ENCODE measurements around the gene NTMT1. TPM values are rescaled to one million over a fixed set of nuclear protein-coding genes. Genes with fewer than 3 reads are reported as not detected.

Gene NTMT1, protein sequence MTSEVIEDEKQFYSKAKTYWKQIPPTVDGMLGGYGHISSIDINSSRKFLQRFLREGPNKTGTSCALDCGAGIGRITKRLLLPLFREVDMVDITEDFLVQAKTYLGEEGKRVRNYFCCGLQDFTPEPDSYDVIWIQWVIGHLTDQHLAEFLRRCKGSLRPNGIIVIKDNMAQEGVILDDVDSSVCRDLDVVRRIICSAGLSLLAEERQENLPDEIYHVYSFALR
- total RNA-seq (2022; extraction: Qiagen RNA extraction): 81.2 to 104 TPM (median 87.7 TPM) in 5 replicates

DNA sequence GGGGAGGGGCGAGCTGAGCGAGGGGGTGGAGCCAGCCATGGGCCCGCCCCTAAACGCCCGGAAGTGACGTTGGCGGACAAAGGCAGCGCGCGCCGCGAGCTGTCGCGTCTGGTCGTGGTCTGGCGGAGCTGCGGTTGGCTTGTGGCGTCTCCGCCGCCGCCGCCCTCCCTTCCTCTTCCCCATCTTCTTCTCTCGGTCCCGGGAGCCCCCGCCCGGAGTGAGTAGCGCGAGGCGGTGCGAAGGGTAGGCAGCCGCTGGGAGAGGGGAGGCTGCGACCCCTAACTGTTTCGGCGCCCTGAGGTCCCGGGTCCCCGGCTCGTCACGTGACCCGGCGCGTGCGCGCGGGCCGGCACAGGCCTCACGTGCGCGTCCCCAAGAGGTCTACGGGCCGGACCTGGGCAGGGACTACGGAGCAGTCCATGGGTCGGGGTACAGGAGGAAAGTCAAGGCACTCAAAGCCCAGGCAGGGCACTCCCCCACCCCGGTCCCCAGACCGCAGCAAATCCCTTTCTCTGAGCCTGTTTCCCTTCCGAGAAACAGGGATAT lies at the start of gene NTMT1:
NTMT1 (plus strand) TSS at position 85 of the 546 bp plus-strand sequence. CDS start 6,541 bp downstream, outside the sequence.

DNA sequence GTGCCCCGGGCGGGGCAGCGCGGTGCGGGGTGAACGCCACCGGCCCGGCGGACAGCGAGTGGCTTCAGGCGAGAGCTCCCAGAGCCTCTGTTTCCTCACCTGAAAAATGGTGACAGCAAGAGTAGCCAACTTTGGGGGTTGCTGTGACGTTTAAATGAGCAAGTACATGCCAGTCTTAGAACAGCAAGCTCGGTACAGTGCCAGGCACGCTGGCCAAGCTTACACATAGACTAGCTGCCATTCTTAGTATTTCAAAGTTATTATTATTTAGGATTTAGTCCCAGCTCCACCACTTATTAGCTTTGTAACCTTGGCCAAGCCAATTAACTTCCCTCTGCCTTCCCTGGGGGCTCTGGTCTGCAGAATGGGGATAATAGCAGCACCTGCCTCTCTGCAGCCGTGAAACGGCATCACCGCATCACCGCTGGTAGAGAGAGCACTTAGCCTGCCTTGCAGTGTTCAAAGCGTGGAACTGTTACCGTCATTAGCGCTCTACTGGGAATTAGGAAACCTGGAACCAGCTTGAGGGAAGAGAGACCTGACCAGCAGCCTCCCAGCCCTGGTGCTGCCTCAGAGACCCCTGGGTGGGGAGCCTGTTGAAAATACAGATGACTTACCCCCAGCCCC lies 5.2 kb upstream of the NTMT1 start, which contains the start of gene C9orf50:
C9orf50 (minus strand) TSS at position 433 of the 627 bp plus-strand sequence. CDS start 527 bp downstream, outside the sequence.

DNA sequence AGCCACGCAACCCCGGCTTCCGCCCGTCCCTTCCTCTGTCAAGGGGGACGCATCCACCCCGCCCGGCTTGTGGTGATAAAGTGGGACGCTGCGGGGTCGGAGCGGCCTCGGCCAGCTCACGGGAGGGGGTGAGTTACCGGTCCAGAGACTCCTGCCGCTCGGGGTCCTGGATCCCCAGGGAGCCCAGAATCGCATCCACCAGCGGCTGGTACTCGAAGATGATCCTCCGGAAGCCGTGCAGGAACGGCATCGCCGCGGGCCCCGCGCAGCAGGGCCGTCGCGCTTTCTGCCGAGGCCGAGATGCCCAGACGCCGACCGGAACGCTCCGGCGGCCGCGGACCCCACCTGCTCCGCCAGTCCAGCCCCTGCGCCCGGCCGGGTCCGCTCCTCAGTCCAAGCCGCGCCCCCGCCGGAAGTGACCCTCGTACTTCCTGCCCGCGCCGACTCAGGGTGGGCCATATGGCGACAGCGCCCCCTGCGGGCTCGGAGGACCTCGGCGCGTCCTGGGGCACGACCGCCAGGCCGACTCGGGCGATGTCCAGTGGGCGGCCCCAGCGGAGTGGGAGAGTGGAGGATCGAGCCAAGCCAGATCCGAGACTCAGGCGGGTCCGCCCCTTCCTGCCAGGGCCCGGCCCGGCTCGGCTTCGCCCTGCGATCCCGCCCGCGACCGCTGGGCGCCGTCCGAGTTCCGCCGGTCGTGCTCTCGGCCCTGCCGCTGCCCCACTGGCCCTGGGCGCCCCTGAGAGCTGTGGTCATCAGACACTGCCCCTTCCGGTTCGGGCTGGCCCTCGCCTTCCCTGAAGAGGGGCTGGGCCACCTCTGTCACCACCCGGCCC lies 16.0 kb downstream of the NTMT1 start, which contains the start of gene ASB6:
ASB6 (minus strand) TSS at position 402 of the 836 bp plus-strand sequence; CDS start at position 250, 152 bp downstream.

DNA sequence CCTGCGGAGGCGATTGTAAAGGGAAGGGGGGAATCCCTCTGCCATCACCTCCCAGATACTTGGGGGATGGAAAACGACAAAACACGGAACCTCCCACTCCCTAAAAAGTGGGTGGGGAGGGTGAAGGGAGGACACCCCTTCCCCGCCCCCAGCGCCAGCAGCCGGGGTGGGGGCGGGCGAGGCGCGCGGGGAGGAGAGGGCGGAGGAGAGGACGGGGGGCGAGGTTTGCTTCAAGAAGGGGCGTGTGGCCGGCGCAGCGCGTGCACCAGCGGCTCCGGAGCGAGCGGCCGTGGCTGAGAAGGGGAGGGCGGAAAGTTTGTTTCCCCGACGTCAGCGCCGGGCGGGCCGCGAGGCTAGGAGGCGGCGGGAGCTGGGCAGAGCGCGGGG lies 39.4 kb downstream of the NTMT1 start, which contains the start of gene PRRX2:
PRRX2 (plus strand) TSS at position 259 of the 387 bp plus-strand sequence. CDS start 221 bp downstream, outside the sequence.

Other genes with a start within 250 kb of the NTMT1 start
- gene C9orf50, start 5.1 kb upstream of the NTMT1 start, total RNA-seq (2022; extraction: Qiagen RNA extraction): 0.36 TPM in 1 of 5 replicates, not detected in the others
- gene ASB6, start 16.0 kb downstream of the NTMT1 start, total RNA-seq (2022; extraction: Qiagen RNA extraction): 20.0 to 26.4 TPM (median 25.9 TPM) in 5 replicates
- gene PRRX2, start 39.5 kb downstream of the NTMT1 start, total RNA-seq (2022; extraction: Qiagen RNA extraction): 5.4 to 9.8 TPM (median 9.4 TPM) in 5 replicates
- 146 to 175 TPM (median 148 TPM) in 5 replicates for gene PTGES, start 126.9 kb downstream of the NTMT1 start, total RNA-seq (2022; extraction: Qiagen RNA extraction)
- 21.4 to 26.4 TPM (median 24.9 TPM) in 5 replicates for gene TOR1B, start 177.0 kb downstream of the NTMT1 start, total RNA-seq (2022; extraction: Qiagen RNA extraction)
- 58.4 to 66.1 TPM (median 61.8 TPM) in 5 replicates for gene TOR1A, start 198.0 kb downstream of the NTMT1 start, total RNA-seq (2022; extraction: Qiagen RNA extraction)
- gene C9orf78, start 209.1 kb downstream of the NTMT1 start, total RNA-seq (2022; extraction: Qiagen RNA extraction): 48.3 to 52.6 TPM (median 51.2 TPM) in 5 replicates
- 4.1 to 6.0 TPM (median 5.1 TPM) in 5 replicates for gene USP20, start 209.3 kb downstream of the NTMT1 start, total RNA-seq (2022; extraction: Qiagen RNA extraction)

All from A549 treated with Mapracorat at 1 μM for 4 hours (cell line).